ENCODE measurements around the gene LSG1.

LSG1 gene

GRCh38 chr3:194618858-194619608 lies 53.0 kb downstream of the LSG1 start:
- TF ChIP-seq FOXP2 (optimal IDR thresholded peaks at IDR 0.05; ENCODE audit: borderline replicate concordance, extremely low read depth, extremely low read length, insufficient read depth) (no peak), SIN3A (IDR thresholded peaks at IDR 0.05; ENCODE audit: borderline replicate concordance, insufficient read depth, low read length) (no peak), POLR2AphosphoS5 (IDR thresholded peaks at IDR 0.05; ENCODE audit: low read depth, low read length) (no peak), TAF1 (IDR thresholded peaks at IDR 0.05; ENCODE audit: borderline replicate concordance, insufficient read depth, low read length) (no peak)
- TF ChIP-seq, protein P1, sequence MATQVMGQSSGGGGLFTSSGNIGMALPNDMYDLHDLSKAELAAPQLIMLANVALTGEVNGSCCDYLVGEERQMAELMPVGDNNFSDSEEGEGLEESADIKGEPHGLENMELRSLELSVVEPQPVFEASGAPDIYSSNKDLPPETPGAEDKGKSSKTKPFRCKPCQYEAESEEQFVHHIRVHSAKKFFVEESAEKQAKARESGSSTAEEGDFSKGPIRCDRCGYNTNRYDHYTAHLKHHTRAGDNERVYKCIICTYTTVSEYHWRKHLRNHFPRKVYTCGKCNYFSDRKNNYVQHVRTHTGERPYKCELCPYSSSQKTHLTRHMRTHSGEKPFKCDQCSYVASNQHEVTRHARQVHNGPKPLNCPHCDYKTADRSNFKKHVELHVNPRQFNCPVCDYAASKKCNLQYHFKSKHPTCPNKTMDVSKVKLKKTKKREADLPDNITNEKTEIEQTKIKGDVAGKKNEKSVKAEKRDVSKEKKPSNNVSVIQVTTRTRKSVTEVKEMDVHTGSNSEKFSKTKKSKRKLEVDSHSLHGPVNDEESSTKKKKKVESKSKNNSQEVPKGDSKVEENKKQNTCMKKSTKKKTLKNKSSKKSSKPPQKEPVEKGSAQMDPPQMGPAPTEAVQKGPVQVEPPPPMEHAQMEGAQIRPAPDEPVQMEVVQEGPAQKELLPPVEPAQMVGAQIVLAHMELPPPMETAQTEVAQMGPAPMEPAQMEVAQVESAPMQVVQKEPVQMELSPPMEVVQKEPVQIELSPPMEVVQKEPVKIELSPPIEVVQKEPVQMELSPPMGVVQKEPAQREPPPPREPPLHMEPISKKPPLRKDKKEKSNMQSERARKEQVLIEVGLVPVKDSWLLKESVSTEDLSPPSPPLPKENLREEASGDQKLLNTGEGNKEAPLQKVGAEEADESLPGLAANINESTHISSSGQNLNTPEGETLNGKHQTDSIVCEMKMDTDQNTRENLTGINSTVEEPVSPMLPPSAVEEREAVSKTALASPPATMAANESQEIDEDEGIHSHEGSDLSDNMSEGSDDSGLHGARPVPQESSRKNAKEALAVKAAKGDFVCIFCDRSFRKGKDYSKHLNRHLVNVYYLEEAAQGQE (IDR thresholded peaks at IDR 0.05; ENCODE audit: insufficient read depth in 1 of 2, low read depth in 2 of 2, low read length in 2 of 2), result no peak

- TF ChIP-seq SIN3A (IDR thresholded peaks at IDR 0.05; ENCODE audit: borderline replicate concordance, insufficient read depth, low read length), result no peak
- TF ChIP-seq TAF1 (IDR thresholded peaks at IDR 0.05; ENCODE audit: borderline replicate concordance, insufficient read depth, low read length), result no peak
- TF ChIP-seq, protein P1 (IDR thresholded peaks at IDR 0.05; ENCODE audit: insufficient read depth in 1 of 2, low read depth in 2 of 2, low read length in 2 of 2), result no peak
- TF ChIP-seq FOXP2 (optimal IDR thresholded peaks at IDR 0.05; ENCODE audit: borderline replicate concordance, extremely low read depth, extremely low read length, insufficient read depth), result no peak
- no peak for TF ChIP-seq POLR2AphosphoS5 (IDR thresholded peaks at IDR 0.05; ENCODE audit: low read depth, low read length)
Measured at GRCh38 chr3:194617827-194618226, 54.2 kb downstream of the LSG1 start.

DNA sequence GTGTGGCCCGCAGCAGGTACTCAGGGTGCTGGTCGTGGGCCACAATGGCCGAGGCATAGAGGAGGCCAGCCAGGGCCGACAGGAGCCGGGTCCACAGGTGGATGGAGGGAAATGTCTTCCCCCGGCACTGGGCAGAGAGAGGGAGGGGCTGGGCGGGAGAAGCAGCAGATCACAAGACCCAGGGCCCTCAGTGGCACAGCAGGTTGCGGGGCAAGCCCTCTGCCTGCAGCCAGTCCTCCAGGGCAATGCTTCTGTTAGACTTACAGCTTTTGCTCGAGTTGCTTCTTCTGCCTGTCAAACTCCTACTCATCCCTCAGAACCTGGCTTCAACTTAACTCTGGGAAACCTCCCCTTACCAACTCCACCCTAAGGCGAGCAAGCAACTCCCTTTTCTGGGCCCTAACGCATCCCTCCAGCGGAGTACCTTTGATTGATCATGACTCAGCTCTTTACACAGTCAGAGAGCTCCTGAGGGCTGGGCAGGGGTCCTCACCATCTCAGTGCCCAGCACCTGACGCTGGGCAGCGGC lies 54.8 kb downstream of the LSG1 start:
- TF ChIP-seq SIN3A (IDR thresholded peaks at IDR 0.05; ENCODE audit: borderline replicate concordance, insufficient read depth, low read length) (no peak), FOXP2 (optimal IDR thresholded peaks at IDR 0.05; ENCODE audit: borderline replicate concordance, extremely low read depth, extremely low read length, insufficient read depth) (no peak), TAF1 (IDR thresholded peaks at IDR 0.05; ENCODE audit: borderline replicate concordance, insufficient read depth, low read length) (no peak), POLR2AphosphoS5 (IDR thresholded peaks at IDR 0.05; ENCODE audit: low read depth, low read length) (no peak)
- TF ChIP-seq, protein P1 (IDR thresholded peaks at IDR 0.05; ENCODE audit: insufficient read depth in 1 of 2, low read depth in 2 of 2, low read length in 2 of 2), result no peak

GRCh38 chr3:194615226-194615625 lies 56.8 kb downstream of the LSG1 start:
- TF ChIP-seq FOXP2 (optimal IDR thresholded peaks at IDR 0.05; ENCODE audit: borderline replicate concordance, extremely low read depth, extremely low read length, insufficient read depth), result no peak
- TF ChIP-seq TAF1 (IDR thresholded peaks at IDR 0.05; ENCODE audit: borderline replicate concordance, insufficient read depth, low read length), result no peak
- TF ChIP-seq POLR2AphosphoS5 (IDR thresholded peaks at IDR 0.05; ENCODE audit: low read depth, low read length), result no peak
- TF ChIP-seq SIN3A (IDR thresholded peaks at IDR 0.05; ENCODE audit: borderline replicate concordance, insufficient read depth, low read length), result no peak
- TF ChIP-seq, protein P1 (IDR thresholded peaks at IDR 0.05; ENCODE audit: insufficient read depth in 1 of 2, low read depth in 2 of 2, low read length in 2 of 2), result no peak

All from PFSK-1 (cell line).